HG02852 (cell line): ENCODE data around the gene TMEM147.

Experiments used
- ATAC-seq: cut with Tn5 transposase; IDR thresholded peaks from one replicate; pipeline ENCODE4 v1.9.1; 2021; ENCODE audit warnings: mild to moderate bottlenecking, moderate library complexity; ENCODE audit not compliant: unreplicated experiment

The TMEM147 gene

DNA sequence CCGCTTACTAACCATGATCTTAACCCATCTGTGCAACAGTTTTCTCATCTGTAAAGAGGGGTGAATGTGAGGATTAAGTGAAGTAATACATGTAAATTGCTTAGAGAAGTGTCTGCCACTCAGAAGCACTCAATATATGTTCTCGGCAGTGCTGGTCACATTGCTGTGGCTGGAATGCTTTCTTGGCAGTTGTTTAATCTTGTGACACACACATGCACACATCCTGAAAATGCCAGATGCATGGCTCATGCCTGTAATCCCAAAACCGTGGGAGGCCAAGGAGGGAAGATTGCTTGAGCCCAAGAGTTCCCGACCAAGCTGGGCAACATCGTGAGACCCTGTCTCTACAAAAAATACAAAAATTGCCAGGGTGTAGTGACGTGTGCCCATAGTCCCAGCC is 27.1 kb upstream of the TMEM147 start:
- no peak for ATAC-seq

DNA sequence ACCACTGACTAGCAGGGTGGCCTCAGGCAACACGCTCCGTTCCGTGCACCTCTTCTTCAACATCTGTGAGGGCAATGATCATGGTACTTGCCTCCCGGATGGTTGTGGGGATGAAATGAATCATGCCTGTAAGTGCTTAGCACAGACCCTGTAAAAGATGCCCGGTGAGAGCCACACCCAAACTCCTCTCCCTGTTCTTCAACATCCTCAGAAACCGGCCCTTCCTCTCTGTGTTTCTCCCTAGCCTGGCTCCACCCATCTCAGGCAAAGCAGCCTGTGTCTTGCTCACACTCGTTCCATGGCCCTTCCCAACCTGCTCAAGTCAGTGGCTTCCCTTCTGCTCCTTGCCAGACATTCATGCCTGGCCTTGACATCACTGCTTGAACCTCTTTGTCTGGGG is 26.1 kb upstream of the TMEM147 start:
- ATAC-seq = no peak

DNA sequence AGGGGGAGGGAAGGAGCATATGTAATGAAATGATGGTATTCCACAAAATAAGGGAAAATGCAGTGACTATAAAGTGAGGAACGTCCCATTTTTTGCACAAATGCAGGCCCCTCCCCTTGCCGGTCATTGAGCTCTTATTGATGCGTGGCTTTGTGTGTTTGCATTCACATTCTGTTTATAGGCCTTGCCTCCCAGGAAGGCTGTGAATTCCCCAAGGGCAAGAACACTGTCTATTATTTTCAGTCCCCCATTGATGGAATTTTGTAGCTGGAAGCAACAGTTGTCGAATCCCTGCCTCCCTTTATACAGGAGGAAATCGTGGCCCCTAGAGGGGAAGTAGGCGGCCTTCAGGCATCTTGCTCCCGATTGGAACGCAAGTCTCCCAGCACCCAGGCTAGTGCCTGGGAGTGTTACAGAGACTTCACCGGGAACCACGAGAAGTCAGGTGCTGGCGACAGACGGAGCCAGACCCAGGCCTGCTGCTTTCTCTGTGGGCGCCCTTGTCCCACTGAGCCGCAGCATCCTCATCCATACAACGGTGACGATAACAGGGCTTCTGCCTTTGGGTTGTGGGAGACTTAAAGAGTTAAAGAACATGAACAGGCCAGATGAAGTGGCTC is 24.2 kb upstream of the TMEM147 start:
- ATAC-seq = no peak

DNA sequence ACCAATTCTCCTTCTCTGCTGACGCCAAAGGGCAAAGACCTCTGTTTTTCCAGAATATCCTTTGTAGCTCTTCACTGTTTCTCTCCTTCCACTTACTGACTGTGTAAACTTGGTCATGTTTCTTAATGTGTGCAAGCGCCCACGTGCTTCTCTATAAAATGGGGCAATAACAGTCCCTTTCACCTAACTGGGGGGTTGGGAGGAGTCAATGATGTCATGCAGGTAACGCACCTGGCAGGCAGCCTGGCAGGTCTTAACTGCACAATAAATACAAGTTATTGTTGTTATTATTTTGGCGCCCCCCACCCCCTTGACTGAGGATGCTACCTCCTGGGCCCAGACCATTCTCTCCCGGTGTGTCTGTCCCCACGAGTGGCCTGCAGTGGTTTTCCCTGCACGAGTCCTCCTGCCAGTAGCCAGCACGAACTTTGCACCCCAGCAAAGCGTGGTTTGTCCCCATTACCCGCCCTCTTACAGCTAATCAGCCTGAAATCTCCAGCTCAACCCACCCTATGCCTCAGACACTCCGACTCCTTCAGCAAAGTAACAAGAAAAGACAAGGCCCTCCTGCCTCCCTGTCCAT is 22.6 kb upstream of the TMEM147 start:
- no peak for ATAC-seq

DNA sequence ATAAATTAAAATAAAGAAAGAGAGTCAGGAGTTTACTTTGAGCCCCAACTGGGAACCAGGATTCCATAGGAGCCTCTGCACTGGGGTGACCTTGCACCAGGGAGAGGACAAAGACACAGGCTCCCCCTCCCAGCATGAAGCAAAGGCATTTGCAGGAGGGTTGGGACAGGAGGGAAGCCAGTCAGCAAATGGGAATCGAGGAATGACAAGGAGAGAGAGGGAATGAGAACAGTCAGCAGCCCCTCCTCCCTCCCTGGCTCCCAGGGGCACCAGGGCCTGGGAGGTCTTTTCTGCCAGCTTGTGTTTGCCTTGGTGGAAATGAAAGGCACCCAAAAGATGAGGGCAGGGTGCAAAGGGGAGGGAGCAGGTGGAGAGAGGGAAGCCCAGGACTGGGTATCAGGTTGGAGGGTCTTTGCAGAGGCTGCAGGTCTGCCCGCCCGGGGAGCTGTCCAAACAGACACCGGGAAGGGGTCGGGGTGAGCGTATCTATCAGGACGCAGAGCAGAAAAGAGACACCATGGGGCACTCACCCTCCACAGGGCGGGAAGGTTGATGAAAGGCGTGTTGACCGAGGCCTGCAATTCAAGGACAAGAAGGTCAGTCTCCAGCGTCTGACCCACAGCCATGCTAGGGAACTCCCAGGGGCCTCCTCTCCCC is 21.1 kb upstream of the TMEM147 start:
- ATAC-seq = no peak

DNA sequence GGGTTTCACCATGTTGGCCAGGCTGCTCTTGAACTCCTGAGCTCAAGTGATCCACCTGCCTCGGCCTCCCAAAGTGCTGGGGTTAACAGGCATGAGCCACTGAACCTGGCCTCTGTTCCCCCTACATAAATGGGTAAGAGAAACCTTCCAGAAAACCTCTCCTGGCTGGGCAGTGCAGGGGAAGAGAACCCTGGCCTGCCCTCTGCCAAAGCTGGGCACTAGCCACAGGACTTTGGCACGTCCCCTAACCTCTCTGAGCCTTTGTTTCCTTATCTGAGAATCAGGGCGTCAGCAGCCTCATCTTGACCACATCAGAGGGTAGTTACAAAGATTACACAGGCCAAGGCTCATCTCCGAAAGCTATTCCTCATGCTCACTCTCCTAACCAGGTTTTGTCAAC is 19.6 kb upstream of the TMEM147 start:
- no peak for ATAC-seq

DNA sequence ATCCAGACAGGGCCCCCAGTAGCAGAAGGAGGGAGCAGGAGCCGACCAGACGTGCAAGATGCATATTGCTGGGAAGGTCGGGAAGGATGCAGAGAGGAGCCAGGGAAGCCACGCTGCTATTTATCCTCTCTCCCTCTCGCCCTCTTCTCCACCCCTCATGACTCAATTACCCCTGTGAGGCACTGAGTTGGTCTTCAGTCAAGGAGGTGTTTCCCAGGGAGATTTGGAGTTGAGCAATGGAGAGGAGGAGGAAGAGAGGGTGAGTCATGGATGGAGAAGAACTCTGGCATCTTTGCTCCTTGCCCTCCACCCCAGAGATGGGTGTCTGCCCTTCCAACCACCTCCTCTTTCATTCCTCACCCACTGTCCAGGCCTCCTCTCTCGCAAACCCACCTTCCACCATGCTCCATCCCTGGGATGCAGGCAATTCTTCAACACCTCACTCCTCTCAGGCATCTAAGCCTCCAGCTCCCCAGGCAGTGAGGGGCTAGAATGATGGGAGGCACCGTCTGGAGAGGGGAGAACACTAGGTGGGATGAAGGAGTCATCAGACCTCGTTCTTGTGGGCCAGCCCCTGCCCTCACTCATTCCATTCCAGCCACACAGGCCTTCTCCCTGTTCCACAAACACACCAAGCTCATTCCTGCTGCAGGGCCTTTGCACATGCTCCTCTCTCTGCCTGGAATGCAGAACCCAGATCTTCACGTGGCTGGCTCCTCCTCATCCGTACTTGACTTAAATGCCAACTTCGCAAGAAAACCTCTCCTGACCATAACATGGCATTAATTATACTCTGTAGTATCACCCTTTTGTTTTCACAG is 17.0 kb upstream of the TMEM147 start, which contains the start of gene SBSN:
Gene SBSN, minus strand, starts transcription at position 94 of the 821 bp plus-strand sequence. Its CDS starts 30 bp downstream, at position 64.
- ATAC-seq = no peak

DNA sequence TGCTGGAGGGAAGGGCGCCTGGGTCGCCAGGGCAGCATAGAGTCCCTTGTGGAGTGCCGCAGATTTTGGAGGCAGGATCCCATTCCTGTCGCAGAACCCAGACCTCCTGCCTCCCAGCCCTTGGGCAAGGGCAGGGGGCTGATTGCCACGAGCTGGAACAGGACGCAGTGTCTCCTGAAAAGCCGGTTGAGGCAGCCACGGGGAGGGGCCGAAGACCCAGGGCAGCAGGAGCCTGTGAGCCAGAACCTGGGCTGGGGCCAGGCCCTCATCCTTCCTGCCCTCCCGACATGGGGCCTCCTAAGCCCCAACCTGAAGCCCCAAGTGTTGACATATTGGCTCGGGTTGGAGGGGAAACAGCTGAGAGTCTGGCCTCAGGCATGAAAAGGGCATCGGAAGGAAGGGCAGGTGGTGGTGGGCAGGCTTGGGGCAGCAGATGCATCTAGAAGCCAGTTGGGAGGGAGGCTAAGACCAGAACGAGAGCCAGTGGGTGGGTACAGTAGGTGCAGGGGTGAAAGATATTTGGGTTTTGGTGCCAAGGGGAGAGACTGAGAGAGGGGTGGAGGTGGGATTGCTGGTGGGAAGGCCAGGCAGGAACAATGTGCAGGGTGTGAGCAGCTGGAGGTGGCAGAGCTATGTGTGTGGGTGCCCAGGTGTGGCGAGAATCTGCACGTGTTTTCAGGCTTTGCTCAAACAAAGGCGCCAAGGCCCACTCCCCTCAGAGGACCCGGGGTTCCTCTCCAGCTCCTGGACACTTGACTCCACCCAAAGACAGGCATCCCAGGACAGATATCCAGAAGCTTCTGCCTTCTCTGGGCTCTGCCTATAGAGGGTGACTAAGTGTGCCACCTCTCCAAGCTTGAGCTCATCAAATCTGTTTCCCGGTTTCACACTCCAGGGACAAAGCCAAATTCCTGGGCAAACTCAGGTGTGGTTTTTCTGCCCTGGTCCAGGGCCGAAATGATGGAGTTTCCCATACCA is 15.9 kb upstream of the TMEM147 start:
- ATAC-seq = no peak

DNA sequence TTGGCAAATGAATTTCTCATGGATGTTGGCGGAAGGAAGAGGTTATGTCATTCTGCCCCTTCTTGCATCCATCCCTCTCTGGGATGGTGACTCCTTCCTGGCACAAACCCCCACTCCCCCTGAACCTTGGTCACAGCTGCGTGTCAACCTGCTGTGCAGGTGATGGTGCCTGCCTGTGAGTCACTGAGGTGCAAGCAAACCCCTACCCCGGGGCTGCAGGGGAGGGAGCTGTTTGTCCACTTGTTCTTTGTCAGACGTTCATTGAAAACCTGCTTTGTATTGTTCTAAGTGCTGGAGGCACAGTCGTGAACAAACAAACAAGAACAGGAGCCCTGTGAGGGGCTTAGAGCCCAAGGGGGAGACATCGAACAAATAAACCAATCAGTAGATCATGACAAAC is 14.1 kb upstream of the TMEM147 start:
- ATAC-seq = no peak

DNA sequence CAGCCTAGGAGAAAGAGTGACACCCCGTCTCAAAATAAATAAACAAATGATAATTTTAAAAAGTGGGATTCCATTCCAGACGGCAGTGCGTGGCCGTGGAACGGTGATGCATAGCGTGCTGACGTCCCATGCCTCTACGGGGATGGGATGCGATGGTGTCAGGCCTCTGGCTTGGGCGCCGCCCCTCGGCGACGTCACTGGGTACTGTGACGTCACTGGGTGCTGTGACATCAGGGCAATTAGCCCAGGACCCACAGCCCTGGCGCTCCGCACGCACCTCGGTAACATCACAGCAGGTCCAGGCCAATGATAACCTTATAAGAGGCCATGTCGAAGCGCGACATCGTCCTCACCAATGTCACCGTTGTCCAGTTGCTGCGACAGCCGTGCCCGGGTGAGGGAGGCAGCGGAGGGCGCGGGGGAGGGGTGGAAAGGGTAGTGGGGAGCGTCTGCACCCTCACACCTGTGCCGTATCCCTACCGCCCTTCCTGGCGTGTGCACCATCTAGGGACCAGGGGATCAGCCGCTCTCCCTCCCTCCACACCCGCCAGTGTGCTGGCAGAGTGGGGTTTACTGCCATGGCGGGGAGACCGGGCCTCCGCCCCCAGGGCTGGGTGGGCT is 12.1 kb upstream of the TMEM147 start, which contains the start of gene GAPDHS:
Gene GAPDHS, plus strand, starts transcription at position 256 of the 621 bp plus-strand sequence. Its CDS starts 72 bp downstream, at position 328.
- no peak for ATAC-seq

DNA sequence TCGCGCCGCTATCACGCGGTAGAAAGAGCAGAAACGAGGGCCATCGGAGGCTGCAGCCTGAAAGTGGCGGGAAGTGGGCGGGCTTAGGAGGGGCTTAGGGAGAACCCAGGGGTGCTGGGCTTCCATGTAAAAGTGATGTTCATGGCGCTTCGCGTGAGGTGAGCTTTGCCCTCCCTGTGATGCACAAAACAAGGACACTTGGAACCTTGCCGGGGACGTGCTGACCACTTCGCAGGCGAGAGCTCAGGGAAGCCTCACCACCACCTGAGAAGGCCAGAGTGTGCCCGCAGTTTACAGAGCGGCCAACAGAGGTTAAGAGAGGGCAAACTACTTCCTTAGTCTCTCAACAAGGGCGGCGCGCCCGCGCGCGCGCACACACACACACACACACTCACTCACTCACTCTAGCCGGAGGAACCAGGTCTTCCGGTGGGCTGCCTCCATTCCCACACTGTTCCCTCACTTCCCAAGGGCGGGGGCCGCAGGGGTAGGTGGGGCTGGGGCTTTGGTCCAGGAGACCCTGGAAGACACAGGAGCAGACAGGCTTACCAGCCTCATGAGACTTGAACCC is 11.5 kb upstream of the TMEM147 start:
- ATAC-seq = no peak

DNA sequence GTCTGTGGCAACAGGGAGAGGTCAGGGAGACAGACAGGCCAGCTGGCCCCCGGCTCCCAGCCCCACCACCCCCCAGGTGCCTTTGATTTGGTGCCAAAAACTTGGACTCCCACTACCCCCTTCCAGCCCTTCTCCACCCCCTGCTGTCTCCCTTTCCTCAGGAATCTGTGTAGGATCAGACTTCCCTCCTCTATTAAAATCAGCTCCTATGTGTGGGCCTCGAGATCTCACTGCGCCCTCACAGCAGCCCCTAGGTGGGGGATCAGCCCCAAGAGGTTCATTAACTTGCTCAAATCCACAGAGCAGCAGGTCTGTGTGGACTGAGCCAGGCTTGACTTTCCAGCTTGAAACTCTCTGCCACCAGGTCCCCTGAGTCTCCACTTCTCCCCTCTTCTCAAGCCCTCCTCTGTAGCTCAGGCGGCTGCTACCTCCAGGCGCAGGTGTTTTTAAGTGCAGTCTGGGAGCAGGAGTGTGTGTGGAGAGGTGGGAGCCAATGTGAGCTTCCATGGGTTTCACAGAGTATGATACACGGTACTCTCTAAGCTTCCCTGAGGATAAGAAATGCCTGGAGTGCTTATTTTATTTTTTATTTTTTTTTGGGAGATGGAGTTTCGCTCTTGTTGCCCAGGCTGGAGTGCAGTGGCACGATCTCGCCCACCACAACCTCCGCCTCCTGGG is 10.5 kb upstream of the TMEM147 start:
- no peak for ATAC-seq

DNA sequence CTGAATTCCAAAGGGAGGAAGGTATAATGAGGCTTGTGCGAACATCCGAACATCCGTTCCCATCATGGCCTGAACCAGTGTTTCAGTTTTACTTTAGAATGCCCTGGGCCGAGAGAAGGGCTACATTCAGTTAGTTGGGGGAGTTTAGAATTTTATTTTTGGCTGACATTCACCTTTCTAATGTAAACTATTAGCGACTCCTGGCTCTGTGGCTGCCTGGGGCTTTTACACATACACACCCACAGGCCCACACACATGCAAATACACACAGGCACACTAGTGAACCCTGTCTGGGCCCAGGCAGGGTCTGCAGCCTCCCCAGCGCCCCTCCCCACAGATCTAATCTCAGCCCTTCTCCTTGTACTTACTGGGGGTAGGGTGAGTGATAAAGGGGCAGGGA is 6.1 kb upstream of the TMEM147 start:
- no peak for ATAC-seq

DNA sequence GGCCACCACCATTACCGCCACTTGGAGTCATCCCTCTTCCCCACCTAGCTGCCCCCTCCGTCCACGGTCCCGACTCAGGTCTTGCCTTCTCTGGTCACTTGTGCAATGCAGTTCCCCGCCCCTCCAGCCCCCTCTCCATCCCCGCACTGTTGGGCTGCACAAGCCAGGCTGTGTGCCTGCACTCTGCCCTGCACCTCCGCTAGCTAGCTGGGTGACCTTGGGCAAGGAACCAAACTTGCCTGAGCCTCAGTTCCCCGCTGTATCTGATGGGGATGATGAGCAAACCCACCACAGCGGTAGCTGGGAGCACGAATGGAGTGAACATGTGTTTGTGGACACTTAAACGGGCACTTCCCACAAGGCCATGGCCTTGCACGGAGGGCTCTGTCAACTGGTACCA is 5.6 kb upstream of the TMEM147 start:
- no peak for ATAC-seq

DNA sequence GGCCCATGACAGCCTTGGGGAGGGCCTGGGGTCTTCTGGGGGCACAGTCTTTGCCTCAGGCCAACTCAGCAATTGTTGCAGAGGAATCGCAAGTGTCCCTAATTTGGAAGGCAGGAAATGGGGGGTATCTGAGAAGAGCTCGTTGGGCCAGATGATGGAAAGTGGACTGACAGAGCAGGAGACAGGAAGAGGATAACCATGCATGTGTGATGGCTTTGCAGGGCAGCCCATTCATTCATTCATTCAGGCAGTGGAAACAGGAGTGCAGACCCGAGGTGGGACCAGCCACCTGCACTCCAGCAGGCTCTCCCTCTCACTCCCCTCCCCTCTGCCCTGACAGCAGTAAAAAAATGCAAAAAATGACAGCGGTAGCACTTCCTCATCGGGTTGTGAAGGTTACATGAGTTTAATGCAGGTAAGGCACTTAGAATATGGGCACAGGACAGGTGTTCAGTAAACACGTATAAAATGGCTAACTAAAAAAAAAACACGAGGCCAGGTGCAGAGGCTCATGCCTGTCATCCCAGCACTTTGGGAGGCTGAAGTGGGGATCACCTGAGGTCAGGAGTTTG is 5.0 kb upstream of the TMEM147 start:
- no peak for ATAC-seq

DNA sequence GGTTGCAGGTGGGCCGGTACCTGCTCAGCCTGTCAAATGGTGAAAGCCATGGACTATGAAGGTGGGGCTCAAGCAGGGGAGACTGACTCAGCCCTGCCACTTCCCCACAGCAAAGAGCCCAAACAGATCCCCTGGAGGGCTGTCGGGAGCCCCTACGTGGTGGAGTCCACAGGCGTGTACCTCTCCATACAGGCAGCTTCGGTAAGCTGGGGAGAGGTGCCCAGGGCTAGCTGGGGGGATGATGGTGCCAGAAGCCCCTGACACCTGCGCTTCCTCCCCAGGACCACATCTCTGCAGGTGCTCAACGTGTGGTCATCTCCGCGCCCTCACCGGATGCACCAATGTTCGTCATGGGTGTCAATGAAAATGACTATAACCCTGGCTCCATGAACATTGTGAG is 3.2 kb upstream of the TMEM147 start:
- ATAC-seq = no peak

DNA sequence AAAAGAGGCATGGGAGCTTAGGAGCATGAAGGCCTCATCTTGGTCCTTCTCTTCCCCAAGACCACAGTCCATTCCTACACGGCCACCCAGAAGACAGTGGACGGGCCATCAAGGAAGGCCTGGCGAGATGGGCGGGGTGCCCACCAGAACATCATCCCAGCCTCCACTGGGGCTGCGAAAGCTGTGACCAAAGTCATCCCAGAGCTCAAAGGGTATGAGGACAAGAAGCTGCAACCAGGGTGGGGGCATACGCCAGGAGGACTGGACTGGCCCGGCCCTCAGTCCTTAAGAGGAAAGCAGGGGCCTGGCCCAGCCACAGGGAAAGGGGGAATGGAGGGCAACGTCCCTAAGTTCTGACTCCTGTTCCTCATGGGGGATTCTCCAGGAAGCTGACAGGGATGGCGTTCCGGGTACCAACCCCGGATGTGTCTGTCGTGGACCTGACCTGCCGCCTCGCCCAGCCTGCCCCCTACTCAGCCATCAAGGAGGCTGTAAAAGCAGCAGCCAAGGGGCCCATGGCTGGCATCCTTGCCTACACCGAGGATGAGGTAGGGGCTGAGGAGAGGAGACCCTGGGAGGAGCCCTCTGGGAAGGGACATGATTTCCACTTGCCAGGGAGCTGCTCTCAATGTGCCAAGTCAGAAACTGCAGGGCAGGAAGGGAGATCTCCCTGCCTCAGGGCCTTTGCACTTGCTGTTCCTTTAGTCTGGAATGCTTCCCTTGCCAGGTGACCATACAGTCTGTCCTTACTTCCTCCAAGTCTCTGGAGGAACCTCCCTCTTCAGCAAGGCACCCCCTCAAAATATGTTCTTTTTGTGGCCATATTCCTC is 1.9 kb upstream of the TMEM147 start:
- ATAC-seq = no peak
